BJ (cell line): Measurements from ENCODE around the gene MVK. TPM values are rescaled to one million over a fixed set of nuclear protein-coding genes. Genes with fewer than 3 reads are reported as not detected.

Experiments
- CTCF ChIA-PET: fragments of 350-600 bp; formaldehyde crosslinking; extraction: SDS; loops from one replicate; lab custom pipeline; 2021; ENCODE audit warnings: antibody characterized with exemption, inconsistent platforms; lab: Yijun Ruan, JAX
- POLR2A ChIA-PET: fragments of 300-600 bp; sonication (Branson Sonifier 250); formaldehyde crosslinking; extraction: SDS; loops from one replicate; lab custom pipeline; 2021; ENCODE audit warnings: antibody characterized with exemption; lab: Charles Lee
- DNase-seq: peaks from one replicate; pipeline ENCODE4 v3.0.0-alpha.2; 2011; ENCODE audit warnings: low read depth
- H3K27me3 ChIP-seq: 2 replicates; pipeline ENCODE4 v1.6.0; 2011; ENCODE audit warnings: low read length; ENCODE audit not compliant: control insufficient read depth, insufficient read depth
- H3K36me3 ChIP-seq: 2 replicates; pipeline ENCODE4 v1.5.1; 2011; ENCODE audit warnings: low read length; ENCODE audit not compliant: control insufficient read depth, insufficient read depth
- H3K4me3 ChIP-seq: 2 replicates; pipeline ENCODE4 v1.5.1; 2011; ENCODE audit warnings: low read depth, mild to moderate bottlenecking, control low read depth, low read length
- polyA plus RNA-seq: library from polyadenylated mRNA; depleted of rRNA; stranded (reverse); fragments of >200 nt; gene quantifications from 2 replicates; pipeline ENCODE4 v1.2.3, GENCODE V29; 2011
- TF ChIP-seq, protein P1 (sequence below): IDR thresholded peaks from 2 replicates; pipeline ENCODE4 v1.5.1; 2011; ENCODE audit warnings: low read depth, mild to moderate bottlenecking, control low read depth, inconsistent platforms, low read length, moderate library complexity; ENCODE audit not compliant: insufficient read depth

MVK gene
- polyA plus RNA-seq, 1 experiment: 7.5 TPM

DNA sequence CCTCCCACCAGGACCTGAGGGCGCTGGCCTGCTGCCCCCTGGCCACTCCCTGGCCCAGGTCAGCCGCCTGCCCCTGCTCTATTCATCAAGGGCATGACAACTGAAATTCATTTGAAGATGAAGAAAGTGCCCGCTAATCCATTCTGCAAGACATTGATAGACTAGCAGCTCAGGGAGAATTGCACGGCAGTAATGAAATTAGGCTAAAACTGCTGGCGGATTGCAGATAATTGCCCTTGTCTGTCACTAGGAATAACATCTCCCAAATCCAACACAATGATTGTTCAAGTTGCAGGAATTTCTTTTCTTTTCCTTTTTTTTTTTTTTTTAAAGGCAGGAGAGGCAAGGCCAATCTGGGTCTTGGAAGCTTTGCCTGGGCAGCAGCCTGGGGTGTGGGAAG is 44.5 kb downstream of the MVK start:
- Histone ChIP-seq H3K4me3 (no peak overlapping the region), H3K27me3 (peaks cover 25% of the 10 kb centered on the region), H3K36me3 (no peaks in the 10 kb centered on the region)
- DNase-seq: no peak
- TF ChIP-seq, protein P1, sequence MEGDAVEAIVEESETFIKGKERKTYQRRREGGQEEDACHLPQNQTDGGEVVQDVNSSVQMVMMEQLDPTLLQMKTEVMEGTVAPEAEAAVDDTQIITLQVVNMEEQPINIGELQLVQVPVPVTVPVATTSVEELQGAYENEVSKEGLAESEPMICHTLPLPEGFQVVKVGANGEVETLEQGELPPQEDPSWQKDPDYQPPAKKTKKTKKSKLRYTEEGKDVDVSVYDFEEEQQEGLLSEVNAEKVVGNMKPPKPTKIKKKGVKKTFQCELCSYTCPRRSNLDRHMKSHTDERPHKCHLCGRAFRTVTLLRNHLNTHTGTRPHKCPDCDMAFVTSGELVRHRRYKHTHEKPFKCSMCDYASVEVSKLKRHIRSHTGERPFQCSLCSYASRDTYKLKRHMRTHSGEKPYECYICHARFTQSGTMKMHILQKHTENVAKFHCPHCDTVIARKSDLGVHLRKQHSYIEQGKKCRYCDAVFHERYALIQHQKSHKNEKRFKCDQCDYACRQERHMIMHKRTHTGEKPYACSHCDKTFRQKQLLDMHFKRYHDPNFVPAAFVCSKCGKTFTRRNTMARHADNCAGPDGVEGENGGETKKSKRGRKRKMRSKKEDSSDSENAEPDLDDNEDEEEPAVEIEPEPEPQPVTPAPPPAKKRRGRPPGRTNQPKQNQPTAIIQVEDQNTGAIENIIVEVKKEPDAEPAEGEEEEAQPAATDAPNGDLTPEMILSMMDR: no peak
- POLR2A ChIA-PET: no interaction called here
- CTCF ChIA-PET: no interaction called here

GRCh38 chr12:109619002-109619604 is 45.5 kb downstream of the MVK start:
- CTCF ChIA-PET: interaction anchor here (2.2 kb wide), 1 partner anchor 21 kb away, joined by 8 read pairs; no protein-coding TSS in a partner anchor
- no peaks in the 10 kb centered on the region for H3K36me3 ChIP-seq
- POLR2A ChIA-PET: no interaction called here
- no peak overlapping the region for H3K4me3 ChIP-seq
- TF ChIP-seq, protein P1: no peak
- DNase-seq: no peak
- H3K27me3 ChIP-seq: peaks cover 25% of the 10 kb centered on the region

DNA sequence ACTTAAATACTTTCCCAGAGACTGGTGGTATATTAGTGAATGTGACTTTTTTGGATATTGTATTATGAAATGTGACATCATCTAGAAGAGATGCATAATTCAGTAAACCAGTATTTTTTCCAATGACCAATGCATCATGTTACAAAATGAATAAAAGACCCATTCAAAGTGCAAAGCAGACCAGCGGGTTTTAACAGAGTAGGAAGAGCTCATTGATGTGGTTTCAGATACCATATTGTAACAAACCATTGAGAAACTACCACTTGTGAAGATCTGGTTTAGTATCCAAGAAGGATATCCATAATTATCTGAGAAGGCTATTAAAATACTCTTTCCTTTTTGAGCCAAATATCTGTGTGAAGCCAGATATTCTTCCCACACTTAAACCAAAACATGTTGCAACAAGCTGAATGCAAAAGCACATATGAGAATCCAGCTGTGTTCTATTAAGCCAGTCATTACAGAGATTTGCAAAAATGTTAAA is 47.7 kb downstream of the MVK start:
- POLR2A ChIA-PET: interaction anchor here (0.6 to 0.7 kb wide), 2 partner anchors 60 to 142 kb away, joined by 3 to 4 read pairs; no protein-coding TSS in a partner anchor
- H3K36me3 ChIP-seq: no peaks in the 10 kb centered on the region
- CTCF ChIA-PET: no interaction called here
- peaks cover 24% of the 10 kb centered on the region for H3K27me3 ChIP-seq
- TF ChIP-seq, protein P1: no peak
- peak; percentile 67 for DNase-seq
- no peak overlapping the region for H3K4me3 ChIP-seq

DNA sequence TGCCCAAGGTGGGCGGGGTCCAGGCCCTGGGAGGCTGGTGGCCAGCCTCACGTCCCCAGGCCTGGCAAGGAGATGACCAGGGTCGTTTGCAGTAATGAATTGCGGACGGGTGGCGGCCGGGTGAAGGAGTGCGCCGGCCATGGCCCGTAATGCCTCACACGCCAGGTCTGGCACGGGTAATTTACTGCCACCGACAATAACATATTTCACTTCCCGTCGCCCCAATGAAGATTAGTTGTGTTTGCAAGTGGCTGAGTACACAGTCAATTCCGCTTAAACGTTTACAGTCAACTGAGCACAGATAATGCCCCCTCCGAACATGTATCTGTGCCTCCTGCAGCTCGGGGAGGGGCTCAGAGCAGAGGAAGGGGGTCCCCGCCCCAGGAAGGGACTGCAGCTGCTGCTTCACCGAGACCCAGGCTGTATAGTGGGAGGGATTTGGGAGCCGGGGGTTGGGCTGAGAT is 48.3 kb downstream of the MVK start:
- peaks cover 21% of the 10 kb centered on the region for H3K27me3 ChIP-seq
- DNase-seq: no peak
- no peaks in the 10 kb centered on the region for H3K36me3 ChIP-seq
- TF ChIP-seq, protein P1: no peak
- H3K4me3 ChIP-seq: no peak overlapping the region
- ChIA-PET CTCF (interaction anchor here (1.6 kb wide), 1 partner anchor 24 kb away, joined by 5 read pairs; no protein-coding TSS in a partner anchor), POLR2A (no interaction called here)

DNA sequence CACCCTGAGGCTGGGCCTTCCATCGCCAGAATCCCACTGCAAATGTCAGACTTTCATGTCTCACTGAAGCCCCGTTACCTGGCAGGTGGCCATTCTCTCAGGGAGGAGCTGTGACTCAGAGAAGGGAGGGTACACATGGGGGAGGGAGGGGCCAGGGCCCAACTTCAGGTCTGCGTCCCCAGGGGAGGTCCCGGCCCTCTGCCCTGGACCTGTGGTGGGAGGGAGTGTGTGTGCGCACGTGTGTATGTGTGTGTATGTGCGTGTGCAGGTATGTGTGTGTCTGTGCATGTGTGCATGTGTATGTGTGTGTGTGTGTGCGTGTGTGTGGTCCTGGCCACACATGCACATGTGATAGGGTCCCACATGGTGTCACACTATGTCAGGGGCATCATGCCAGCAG is 50.9 kb downstream of the MVK start:
- POLR2A ChIA-PET: no interaction called here
- Histone ChIP-seq H3K27me3 (peaks cover 12% of the 10 kb centered on the region), H3K4me3 (no peak overlapping the region), H3K36me3 (no peaks in the 10 kb centered on the region)
- CTCF ChIA-PET: no interaction called here
- TF ChIP-seq, protein P1: no peak
- DNase-seq: no peak
